Esophagus muscularis mucosa (tissue), 4 donors: ENCODE data around the gene LGR5.

Source experiments
- EP300 ChIP-seq: sonication (generic); formaldehyde crosslinking; IDR thresholded peaks from one replicate; pipeline ENCODE4 v1.6.1; 2017; ENCODE audit warnings: antibody characterized with exemption
- POLR2A ChIP-seq: fragments of 450-650 bp; IDR thresholded peaks from one replicate; pipeline ENCODE4 v1.6.1; 2017; ENCODE audit warnings: antibody characterized with exemption, moderate library complexity, mild to moderate bottlenecking, low read depth
- POLR2AphosphoS5 ChIP-seq, 2 donors: sonication (generic); formaldehyde crosslinking; IDR thresholded peaks; one replicate each; pipeline ENCODE4 v1.6.1; 2017; ENCODE audit warnings: antibody characterized with exemption in 2 of 2
- TF ChIP-seq, protein P1 (sequence below), 3 experiments: fragments of 200-600 bp in 2 of 3; fragments of 450-650 bp in 1 of 3; sonication (generic) in 2 of 3; IDR thresholded peaks; one replicate each; pipeline ENCODE4 v1.5.1; 2017 to 2019; ENCODE audit warnings: antibody characterized with exemption in 3 of 3, mild to moderate bottlenecking in 2 of 3, moderate library complexity in 1 of 3

DNA sequence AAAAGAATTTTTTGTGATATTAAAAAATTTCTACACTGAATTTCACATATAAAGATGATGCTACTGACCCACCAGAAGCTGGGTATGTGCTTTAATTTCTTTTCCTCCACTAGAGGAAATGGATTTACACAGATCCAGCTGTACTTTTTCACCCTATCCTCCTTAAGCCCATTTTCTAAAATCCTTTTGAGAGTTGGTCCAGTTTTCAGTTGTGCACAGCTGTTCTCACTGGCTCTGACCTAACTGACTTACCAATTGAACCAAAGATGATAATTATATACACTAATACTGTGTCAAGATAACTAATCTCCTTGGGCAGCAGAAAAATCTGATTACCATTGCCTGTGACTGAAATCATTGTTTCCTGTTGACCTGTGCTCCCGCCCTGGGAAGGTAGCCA lies 115.6 kb downstream of the LGR5 start:
- no peak for TF ChIP-seq POLR2AphosphoS5 (IDR thresholded peaks at IDR 0.05)
- TF ChIP-seq, protein P1, sequence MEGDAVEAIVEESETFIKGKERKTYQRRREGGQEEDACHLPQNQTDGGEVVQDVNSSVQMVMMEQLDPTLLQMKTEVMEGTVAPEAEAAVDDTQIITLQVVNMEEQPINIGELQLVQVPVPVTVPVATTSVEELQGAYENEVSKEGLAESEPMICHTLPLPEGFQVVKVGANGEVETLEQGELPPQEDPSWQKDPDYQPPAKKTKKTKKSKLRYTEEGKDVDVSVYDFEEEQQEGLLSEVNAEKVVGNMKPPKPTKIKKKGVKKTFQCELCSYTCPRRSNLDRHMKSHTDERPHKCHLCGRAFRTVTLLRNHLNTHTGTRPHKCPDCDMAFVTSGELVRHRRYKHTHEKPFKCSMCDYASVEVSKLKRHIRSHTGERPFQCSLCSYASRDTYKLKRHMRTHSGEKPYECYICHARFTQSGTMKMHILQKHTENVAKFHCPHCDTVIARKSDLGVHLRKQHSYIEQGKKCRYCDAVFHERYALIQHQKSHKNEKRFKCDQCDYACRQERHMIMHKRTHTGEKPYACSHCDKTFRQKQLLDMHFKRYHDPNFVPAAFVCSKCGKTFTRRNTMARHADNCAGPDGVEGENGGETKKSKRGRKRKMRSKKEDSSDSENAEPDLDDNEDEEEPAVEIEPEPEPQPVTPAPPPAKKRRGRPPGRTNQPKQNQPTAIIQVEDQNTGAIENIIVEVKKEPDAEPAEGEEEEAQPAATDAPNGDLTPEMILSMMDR (IDR thresholded peaks at IDR 0.05) = no peak
- no peak for TF ChIP-seq POLR2A
- TF ChIP-seq EP300 = no peak
